K562 (cell line): ENCODE results near the gene HSD17B3. TPM values are rescaled to one million over a fixed set of nuclear protein-coding genes. Genes with fewer than 3 reads are reported as not detected.

Experiments used
- ATAC-seq: fragments of 200-7000 bp; cut with Tn5 transposase; 3 replicates; pipeline ENCODE4 v1.9.1; 2020; ENCODE audit warnings: moderate library complexity
- BruUV-seq: library from RNA; stranded (reverse); fragments of 400-500 nt; replicated peaks from 2 replicates; lab custom pipeline; 2021; lab: Mats Ljungman, UMichigan
- CTCF ChIA-PET: fragments of 300-600 bp; formaldehyde crosslinking; extraction: SDS; loops from one replicate; lab custom pipeline; 2021; ENCODE audit warnings: low intra/inter-chr PET ratio; lab: Yijun Ruan, JAX
- POLR2A ChIA-PET: fragments of 300-600, 350-650 bp; sonication (Branson Sonifier 250); formaldehyde crosslinking; extraction: SDS; loops from one replicate; lab custom pipeline; 2021; ENCODE audit warnings: antibody characterized with exemption, inconsistent platforms; lab: Yijun Ruan, JAX
- DNase-seq, 4 experiments: peaks; one replicate each; pipeline versions ENCODE4 v3.0.0 to v3.0.0-alpha.2; 2011 to 2018; ENCODE audit warnings: low spot score in 3 of 4, mixed read lengths in 3 of 4; ENCODE audit errors: extremely low read depth in 1 of 4
- FAIRE-seq: peaks from 2 replicates; lab custom pipeline; 2011; peaks lifted over from hg19 to GRCh38; lab: Jason Lieb, UNC
- H2AFZ ChIP-seq: 2 replicates; pipeline ENCODE4 v1.6.0; 2011; ENCODE audit warnings: low read depth, low read length, control low read depth, inconsistent platforms
- H3K27ac ChIP-seq: fragments of 200-600 bp; 3 replicates; pipeline ENCODE4 v1.8.0; 2011; ENCODE audit warnings: low read depth, mild to moderate bottlenecking, control low read depth, inconsistent platforms, low read length, moderate library complexity, mixed read lengths; ENCODE audit errors: extremely low read depth
- H3K27me3 ChIP-seq, 2 experiments: fragments of 300-600 bp in 1 of 2; 2 replicates in 1 of 2; 3 replicates in 1 of 2; pipeline versions ENCODE4 v1.6.0 to v1.8.0; 2011; ENCODE audit warnings: inconsistent platforms in 2 of 2, low read length in 2 of 2, mild to moderate bottlenecking in 1 of 2, mixed read lengths in 1 of 2, moderate library complexity in 1 of 2; ENCODE audit not compliant: control insufficient read depth in 2 of 2, insufficient read depth in 2 of 2
- H3K36me3 ChIP-seq: fragments of 300-600 bp; 3 replicates; pipeline ENCODE4 v1.8.0; 2011; ENCODE audit warnings: mild to moderate bottlenecking, low read length, inconsistent platforms; ENCODE audit not compliant: control insufficient read depth, insufficient read depth
- H3K4me1 ChIP-seq, 2 experiments: fragments of 200-600 bp in 1 of 2; replicated peaks in 1 of 2; 2 replicates in 1 of 2; 3 replicates in 1 of 2; pipeline versions ENCODE4 v1.5.1 to v1.8.0; 2011; ENCODE audit warnings: inconsistent platforms in 2 of 2, low read length in 2 of 2, mild to moderate bottlenecking in 1 of 2, mixed read lengths in 1 of 2, moderate library complexity in 1 of 2; ENCODE audit not compliant: control insufficient read depth in 2 of 2, insufficient read depth in 2 of 2
- H3K4me2 ChIP-seq: 2 replicates; pipeline ENCODE4 v1.6.1; 2011; ENCODE audit warnings: low read length, control low read depth, inconsistent platforms, mixed read lengths; ENCODE audit not compliant: insufficient read depth
- H3K4me3 ChIP-seq: fragments of 200-600 bp; sonication (generic), shearing (Covaris generic); 2 replicates; pipeline ENCODE4 v1.5.1; 2016; ENCODE audit warnings: control low read depth, inconsistent platforms
- H3K79me2 ChIP-seq: fragments of 200-600 bp; 3 replicates; pipeline ENCODE4 v1.8.0; 2011; ENCODE audit warnings: low read length, inconsistent platforms; ENCODE audit not compliant: control insufficient read depth, insufficient read depth
- H3K9ac ChIP-seq, 2 experiments: 2 replicates each; pipeline versions ENCODE4 v1.6.0 to v1.6.1; 2011; ENCODE audit warnings: low read depth in 2 of 2, low read length in 2 of 2, control low read depth in 1 of 2, inconsistent platforms in 1 of 2, mild to moderate bottlenecking in 1 of 2, mixed read lengths in 1 of 2; ENCODE audit not compliant: insufficient read depth in 1 of 2
- H3K9me1 ChIP-seq: one replicate; pipeline ENCODE4 v1.6.0; 2011; ENCODE audit warnings: inconsistent platforms, mild to moderate bottlenecking, low read length, moderate library complexity; ENCODE audit not compliant: control insufficient read depth, insufficient read depth
- H3K9me3 ChIP-seq: replicated peaks from 2 replicates; pipeline ENCODE4 v1.5.1; 2011; ENCODE audit warnings: low read depth, low read length, inconsistent platforms; ENCODE audit not compliant: control insufficient read depth, insufficient read depth
- H4K20me1 ChIP-seq: replicated peaks from 2 replicates; pipeline ENCODE4 v1.6.1; 2011; ENCODE audit warnings: low read length, inconsistent platforms, mixed read lengths; ENCODE audit not compliant: control insufficient read depth, insufficient read depth
- EHMT2 ChIP-seq: fragments of 450-650 bp; IDR thresholded peaks from 2 replicates; pipeline ENCODE4 v1.6.1; 2018; ENCODE audit warnings: antibody characterized with exemption
- HDAC8 ChIP-seq: fragments of 450-650 bp; IDR thresholded peaks from 2 replicates; pipeline ENCODE4 v1.6.1; 2016; ENCODE audit warnings: mild to moderate bottlenecking, missing genetic modification characterization, moderate library complexity, missing compliant biosample characterization
- MYBL2 ChIP-seq, 2 experiments: fragments of 450-650 bp in 1 of 2; sonication (generic) in 1 of 2; formaldehyde crosslinking in 1 of 2; IDR thresholded peaks; 2 replicates each; pipeline versions ENCODE4 v1.6.1 to v1.8.1; 2017 to 2022; ENCODE audit warnings: borderline replicate concordance in 1 of 2, inconsistent platforms in 1 of 2, low read depth in 1 of 2, mild to moderate bottlenecking in 1 of 2, missing genetic modification reagents in 1 of 2, moderate library complexity in 1 of 2
- NCOA1 ChIP-seq: fragments of 450-650 bp; IDR thresholded peaks from 2 replicates; pipeline ENCODE4 v1.6.1; 2016; ENCODE audit warnings: low read depth
- SREBF2 ChIP-seq: sonication (generic); formaldehyde crosslinking; IDR thresholded peaks from 2 replicates; pipeline ENCODE4 v1.4.0; 2020; ENCODE audit warnings: mild to moderate bottlenecking, missing genetic modification reagents
- ZKSCAN3 ChIP-seq: fragments of 250-450 bp; sonication (Bioruptor Pico); IDR thresholded peaks from 2 replicates; pipeline ENCODE4 v1.4.0; 2020
- ZNF668 ChIP-seq: fragments of 250-450 bp; sonication (Bioruptor Pico); IDR thresholded peaks from 2 replicates; pipeline ENCODE4 v1.8.0; 2022; ENCODE audit warnings: mild to moderate bottlenecking, inconsistent platforms
- WGBS: fragments of 100-300 bp; shearing (Covaris generic); methylation state at CpG from one replicate; pipeline ENCODE4 v1.1.6; 2016; ENCODE audit warnings: low coverage, mixed read lengths; ENCODE audit not compliant: insufficient coverage; ENCODE audit errors: missing lambda C conversion rate; 5-methylcytosine and 5-hydroxymethylcytosine counted together
- in situ Hi-C: fragments of 300-500 bp; cut with MboI; formaldehyde crosslinking; loops from 4 replicates; pipeline ENCODE4 v1.15.0; 2018; ENCODE audit warnings: inconsistent platforms, mixed read lengths
- intact Hi-C: fragments of 100-400 bp; cut with micrococcal nuclease; formaldehyde crosslinking; loops from 2 replicates; pipeline ENCODE4 v1.14.2; 2022
- polyA plus RNA-seq, 8 experiments: library from polyadenylated mRNA; depleted of rRNA in 4 of 8; stranded (reverse) in 5 of 8; unstranded in 3 of 8; fragments of >200 nt; fragmentation: Nextera tagmentation in 2 of 8; fragmentation: Illumina TruSeq in 1 of 8; extraction: Ambion mirVana in 2 of 8; extraction: Trizol in 1 of 8; gene quantifications; 2 replicates each; pipeline versions ENCODE4 v1.2.1 to v1.2.3, GENCODE V29; 2011 to 2014; ENCODE audit warnings: inconsistent platforms in 1 of 8, missing spikeins in 1 of 8
- total RNA-seq, 7 experiments: library from RNA; depleted of rRNA in 6 of 7; stranded (reverse); fragments of >200 nt in 6 of 7; fragmentation: Illumina TruSeq in 2 of 7; extraction: Trizol in 2 of 7; gene quantifications; 2 replicates each; pipeline versions ENCODE4 v1.2.1 to v1.2.3, GENCODE V29; 2011 to 2021; ENCODE audit warnings: low replicate concordance in 1 of 7
- TF ChIP-seq, protein P1 (sequence below): fragments of 450-650 bp; formaldehyde crosslinking; IDR thresholded peaks from 2 replicates; pipeline ENCODE4 v1.4.0; 2020; ENCODE audit warnings: mild to moderate bottlenecking
- TF ChIP-seq, protein P2 (sequence below): fragments of 250-450 bp; sonication (Bioruptor Pico); IDR thresholded peaks from 2 replicates; pipeline ENCODE4 v1.4.0; 2020; ENCODE audit warnings: borderline replicate concordance
- TF ChIP-seq, protein P3 (sequence below): fragments of 450-650 bp; IDR thresholded peaks from 2 replicates; pipeline ENCODE4 v1.6.1; 2016; ENCODE audit warnings: mild to moderate bottlenecking
- TF ChIP-seq, protein P4 (sequence below): sonication (generic); formaldehyde crosslinking; IDR thresholded peaks from 2 replicates; pipeline ENCODE4 v1.8.1; 2023; ENCODE audit warnings: missing genetic modification reagents, mild to moderate bottlenecking, borderline replicate concordance

Gene HSD17B3
- total and polyA plus RNA-seq, 9 of the 15 experiments (the other 6 are each of a cell fraction or from before 2014, with no cell fraction given) = not detected

DNA sequence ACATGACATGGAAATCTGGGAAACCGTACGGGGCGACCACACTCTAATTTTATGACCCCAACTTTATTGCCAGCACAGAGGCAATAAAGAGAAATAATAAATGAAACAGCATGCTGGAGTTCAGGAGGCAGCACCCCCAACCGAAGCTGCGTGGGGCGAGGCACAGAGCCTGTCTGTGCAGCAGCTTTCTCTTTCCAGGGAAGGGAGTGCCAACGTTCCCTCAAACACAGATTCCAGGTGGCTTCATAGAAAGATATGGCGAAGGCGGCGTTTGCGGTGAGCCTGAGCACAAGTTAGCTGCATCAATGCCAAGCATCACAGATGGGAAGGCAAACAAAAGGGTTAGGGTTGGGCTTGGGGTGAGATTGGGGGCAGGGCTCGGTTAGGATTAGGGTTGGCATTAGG lies 114.8 kb downstream of the HSD17B3 start (continued):
- TF ChIP-seq, protein P1, sequence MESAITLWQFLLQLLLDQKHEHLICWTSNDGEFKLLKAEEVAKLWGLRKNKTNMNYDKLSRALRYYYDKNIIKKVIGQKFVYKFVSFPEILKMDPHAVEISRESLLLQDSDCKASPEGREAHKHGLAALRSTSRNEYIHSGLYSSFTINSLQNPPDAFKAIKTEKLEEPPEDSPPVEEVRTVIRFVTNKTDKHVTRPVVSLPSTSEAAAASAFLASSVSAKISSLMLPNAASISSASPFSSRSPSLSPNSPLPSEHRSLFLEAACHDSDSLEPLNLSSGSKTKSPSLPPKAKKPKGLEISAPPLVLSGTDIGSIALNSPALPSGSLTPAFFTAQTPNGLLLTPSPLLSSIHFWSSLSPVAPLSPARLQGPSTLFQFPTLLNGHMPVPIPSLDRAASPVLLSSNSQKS (CRISPR knock-in tag) = no peak
- TF ChIP-seq SREBF2 (CRISPR knock-in tag) = no peak
- TF ChIP-seq, protein P2, sequence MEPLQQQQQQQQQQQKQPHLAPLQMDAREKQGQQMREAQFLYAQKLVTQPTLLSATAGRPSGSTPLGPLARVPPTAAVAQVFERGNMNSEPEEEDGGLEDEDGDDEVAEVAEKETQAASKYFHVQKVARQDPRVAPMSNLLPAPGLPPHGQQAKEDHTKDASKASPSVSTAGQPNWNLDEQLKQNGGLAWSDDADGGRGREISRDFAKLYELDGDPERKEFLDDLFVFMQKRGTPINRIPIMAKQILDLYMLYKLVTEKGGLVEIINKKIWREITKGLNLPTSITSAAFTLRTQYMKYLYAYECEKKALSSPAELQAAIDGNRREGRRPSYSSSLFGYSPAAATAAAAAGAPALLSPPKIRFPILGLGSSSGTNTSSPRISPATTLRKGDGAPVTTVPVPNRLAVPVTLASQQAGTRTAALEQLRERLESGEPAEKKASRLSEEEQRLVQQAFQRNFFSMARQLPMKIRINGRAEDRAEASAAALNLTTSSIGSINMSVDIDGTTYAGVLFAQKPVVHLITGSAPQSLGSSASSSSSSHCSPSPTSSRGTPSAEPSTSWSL (CRISPR knock-in tag) = no peak
- no peak for TF ChIP-seq ZNF668

DNA sequence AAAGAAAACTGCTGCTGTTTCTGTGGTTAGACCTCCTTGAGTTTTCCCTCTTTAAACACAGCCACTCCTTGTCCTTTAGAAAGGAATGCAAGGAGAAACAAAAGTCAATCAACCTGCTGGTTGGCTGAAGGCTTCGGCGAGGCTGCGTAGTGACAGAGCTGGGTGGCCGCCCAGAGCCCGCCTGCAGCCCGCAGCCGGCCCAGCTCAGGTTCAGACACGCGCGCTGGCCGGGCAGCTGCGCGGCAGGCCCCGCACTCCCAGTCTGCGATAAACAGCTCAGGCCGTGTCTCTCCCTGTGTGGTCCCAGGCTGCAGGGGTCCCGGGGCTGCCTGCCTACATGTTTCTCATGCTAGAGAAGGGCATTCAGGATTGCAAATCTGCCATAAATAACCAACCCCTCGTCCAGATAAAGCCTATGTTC lies 115.4 kb downstream of the HSD17B3 start:
- POLR2A ChIA-PET = interaction anchor here (0.9 kb wide), 1 partner anchor 12 kb away, joined by 5 read pairs; no protein-coding TSS in a partner anchor
- 2% methylated on average over 18 of the region's 18 CpGs for WGBS
- no peak for TF ChIP-seq NCOA1
- TF ChIP-seq, protein P3, sequence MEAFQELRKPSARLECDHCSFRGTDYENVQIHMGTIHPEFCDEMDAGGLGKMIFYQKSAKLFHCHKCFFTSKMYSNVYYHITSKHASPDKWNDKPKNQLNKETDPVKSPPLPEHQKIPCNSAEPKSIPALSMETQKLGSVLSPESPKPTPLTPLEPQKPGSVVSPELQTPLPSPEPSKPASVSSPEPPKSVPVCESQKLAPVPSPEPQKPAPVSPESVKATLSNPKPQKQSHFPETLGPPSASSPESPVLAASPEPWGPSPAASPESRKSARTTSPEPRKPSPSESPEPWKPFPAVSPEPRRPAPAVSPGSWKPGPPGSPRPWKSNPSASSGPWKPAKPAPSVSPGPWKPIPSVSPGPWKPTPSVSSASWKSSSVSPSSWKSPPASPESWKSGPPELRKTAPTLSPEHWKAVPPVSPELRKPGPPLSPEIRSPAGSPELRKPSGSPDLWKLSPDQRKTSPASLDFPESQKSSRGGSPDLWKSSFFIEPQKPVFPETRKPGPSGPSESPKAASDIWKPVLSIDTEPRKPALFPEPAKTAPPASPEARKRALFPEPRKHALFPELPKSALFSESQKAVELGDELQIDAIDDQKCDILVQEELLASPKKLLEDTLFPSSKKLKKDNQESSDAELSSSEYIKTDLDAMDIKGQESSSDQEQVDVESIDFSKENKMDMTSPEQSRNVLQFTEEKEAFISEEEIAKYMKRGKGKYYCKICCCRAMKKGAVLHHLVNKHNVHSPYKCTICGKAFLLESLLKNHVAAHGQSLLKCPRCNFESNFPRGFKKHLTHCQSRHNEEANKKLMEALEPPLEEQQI = no peak
- TF ChIP-seq HDAC8 (tag) = no peak
- TF ChIP-seq EHMT2 = no peak
- TF ChIP-seq, protein P4, sequence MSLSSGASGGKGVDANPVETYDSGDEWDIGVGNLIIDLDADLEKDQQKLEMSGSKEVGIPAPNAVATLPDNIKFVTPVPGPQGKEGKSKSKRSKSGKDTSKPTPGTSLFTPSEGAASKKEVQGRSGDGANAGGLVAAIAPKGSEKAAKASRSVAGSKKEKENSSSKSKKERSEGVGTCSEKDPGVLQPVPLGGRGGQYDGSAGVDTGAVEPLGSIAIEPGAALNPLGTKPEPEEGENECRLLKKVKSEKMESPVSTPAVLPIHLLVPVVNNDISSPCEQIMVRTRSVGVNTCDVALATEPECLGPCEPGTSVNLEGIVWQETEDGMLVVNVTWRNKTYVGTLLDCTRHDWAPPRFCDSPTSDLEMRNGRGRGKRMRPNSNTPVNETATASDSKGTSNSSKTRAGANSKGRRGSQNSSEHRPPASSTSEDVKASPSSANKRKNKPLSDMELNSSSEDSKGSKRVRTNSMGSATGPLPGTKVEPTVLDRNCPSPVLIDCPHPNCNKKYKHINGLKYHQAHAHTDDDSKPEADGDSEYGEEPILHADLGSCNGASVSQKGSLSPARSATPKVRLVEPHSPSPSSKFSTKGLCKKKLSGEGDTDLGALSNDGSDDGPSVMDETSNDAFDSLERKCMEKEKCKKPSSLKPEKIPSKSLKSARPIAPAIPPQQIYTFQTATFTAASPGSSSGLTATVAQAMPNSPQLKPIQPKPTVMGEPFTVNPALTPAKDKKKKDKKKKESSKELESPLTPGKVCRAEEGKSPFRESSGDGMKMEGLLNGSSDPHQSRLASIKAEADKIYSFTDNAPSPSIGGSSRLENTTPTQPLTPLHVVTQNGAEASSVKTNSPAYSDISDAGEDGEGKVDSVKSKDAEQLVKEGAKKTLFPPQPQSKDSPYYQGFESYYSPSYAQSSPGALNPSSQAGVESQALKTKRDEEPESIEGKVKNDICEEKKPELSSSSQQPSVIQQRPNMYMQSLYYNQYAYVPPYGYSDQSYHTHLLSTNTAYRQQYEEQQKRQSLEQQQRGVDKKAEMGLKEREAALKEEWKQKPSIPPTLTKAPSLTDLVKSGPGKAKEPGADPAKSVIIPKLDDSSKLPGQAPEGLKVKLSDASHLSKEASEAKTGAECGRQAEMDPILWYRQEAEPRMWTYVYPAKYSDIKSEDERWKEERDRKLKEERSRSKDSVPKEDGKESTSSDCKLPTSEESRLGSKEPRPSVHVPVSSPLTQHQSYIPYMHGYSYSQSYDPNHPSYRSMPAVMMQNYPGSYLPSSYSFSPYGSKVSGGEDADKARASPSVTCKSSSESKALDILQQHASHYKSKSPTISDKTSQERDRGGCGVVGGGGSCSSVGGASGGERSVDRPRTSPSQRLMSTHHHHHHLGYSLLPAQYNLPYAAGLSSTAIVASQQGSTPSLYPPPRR (CRISPR knock-in tag) = no peak
- TF ChIP-seq MYBL2 (IDR thresholded peaks at IDR 0.05; ENCODE audit: low read depth) = no peak
- TF ChIP-seq MYBL2 (CRISPR knock-in tag; IDR thresholded peaks at IDR 0.05; ENCODE audit: borderline replicate concordance) = no peak
- no peak for TF ChIP-seq ZKSCAN3 (CRISPR knock-in tag)

More for the DNA sequence above, 115.4 kb downstream of the HSD17B3 start:
- H3K4me3 ChIP-seq = no peak overlapping the region
- H3K9ac ChIP-seq = no peak overlapping the region
- no peak for DNase-seq
- no TSS peak for BruUV-seq
- CTCF ChIA-PET = no interaction called here
- H2AFZ ChIP-seq = no peak overlapping the region
- H3K4me1 ChIP-seq = peaks cover 0 to 3% of the 10 kb centered on the region in 2 experiments; a peak in 1 of 5 replicates
- H3K9me3 ChIP-seq = no peaks in the 10 kb centered on the region
- no peaks in the 10 kb centered on the region for H4K20me1 ChIP-seq
- in situ Hi-C loops (no loop called here), intact Hi-C loops (no loop called here)
- H3K4me2 ChIP-seq = no peak overlapping the region
- H3K79me2 ChIP-seq = no peaks in the 10 kb centered on the region
- FAIRE-seq = no peak
- H3K27ac ChIP-seq = no peak overlapping the region
- no peaks in the 10 kb centered on the region for H3K9me1 ChIP-seq
- peaks cover 11 to 38% of the 10 kb centered on the region in 2 experiments for H3K27me3 ChIP-seq
- no peak for ATAC-seq
- no peaks in the 10 kb centered on the region for H3K36me3 ChIP-seq
